GM12865 (cell line): Measurements from ENCODE around the gene WDR72.

Experiments used
- DNase-seq: peaks from one replicate; pipeline ENCODE4 v3.0.0; 2010; ENCODE audit warnings: low read depth
- H3K4me3 ChIP-seq: 2 replicates; pipeline ENCODE4 v1.5.1; 2011; ENCODE audit warnings: mild to moderate bottlenecking, low read depth, low read length, control low read depth
- CTCF ChIP-seq: IDR thresholded peaks from 2 replicates; pipeline ENCODE4 v1.5.1; 2011; ENCODE audit warnings: low read length, control low read depth, low read depth, inconsistent platforms; ENCODE audit not compliant: insufficient read depth; ENCODE audit errors: missing control alignments

WDR72 gene

DNA sequence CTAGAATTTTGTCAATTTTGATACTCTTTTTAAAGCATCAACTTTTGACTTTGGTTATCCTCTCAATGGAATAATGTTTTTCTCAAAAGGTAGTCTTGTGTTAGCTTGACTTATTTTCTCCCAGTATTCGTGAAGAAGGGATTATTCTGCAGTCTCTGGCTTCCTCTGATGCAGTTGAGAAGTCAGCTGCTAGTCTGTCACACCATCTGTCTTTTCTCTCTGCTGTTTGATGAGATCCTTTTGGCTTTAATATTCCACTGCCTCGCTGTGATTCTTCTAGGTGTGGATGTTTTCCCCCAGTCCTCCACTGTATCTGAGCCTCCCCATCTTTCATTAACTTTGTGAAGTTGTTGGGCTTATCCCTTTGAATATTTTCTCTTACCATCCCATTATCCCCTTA lies 141.0 kb downstream of the WDR72 start:
- DNase-seq, result no peak
- no peak for TF ChIP-seq CTCF
- no peak overlapping the region for H3K4me3 ChIP-seq

DNA sequence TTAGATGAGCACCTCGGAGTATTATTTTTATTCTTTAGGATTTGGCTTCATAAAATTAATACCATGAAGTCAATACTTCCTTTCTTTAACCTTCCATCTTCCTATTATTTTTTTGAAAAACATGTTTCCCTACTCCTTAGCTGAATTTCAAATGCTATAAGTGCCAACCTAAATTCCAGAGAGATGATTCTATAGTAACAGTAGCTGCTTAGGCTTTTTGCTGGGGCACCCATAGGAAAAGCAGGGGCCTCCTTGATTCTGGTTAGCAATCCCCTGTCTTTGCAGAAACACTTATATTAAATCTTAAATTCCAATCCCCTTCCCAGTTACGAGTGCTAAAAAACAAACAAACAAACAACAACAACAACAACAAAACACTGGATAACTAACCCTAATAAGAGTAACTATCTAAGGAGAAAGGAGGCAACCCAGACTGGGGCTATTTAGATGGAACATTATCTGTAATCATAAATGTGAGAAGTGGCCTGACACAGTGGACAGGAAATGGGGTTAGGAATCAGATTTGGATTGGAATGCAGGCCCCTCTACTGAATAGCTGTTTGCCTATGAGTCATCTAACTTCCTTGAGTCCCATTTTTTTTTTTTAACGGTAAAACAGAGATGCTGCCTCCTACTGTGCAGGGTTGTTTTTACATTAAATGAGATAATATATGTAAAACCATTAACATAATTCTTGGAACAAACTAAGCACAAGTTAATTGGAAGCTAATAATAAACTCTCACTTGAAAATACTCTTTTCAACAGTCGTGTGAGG lies 148.1 kb downstream of the WDR72 start:
- H3K4me3 ChIP-seq, result no peak overlapping the region
- DNase-seq, result no peak
- TF ChIP-seq CTCF, result no peak

GRCh38 chr15:53591041-53591440 lies 168.4 kb downstream of the WDR72 start:
- no peak for DNase-seq
- no peak overlapping the region for H3K4me3 ChIP-seq
- TF ChIP-seq CTCF, result no peak

GRCh38 chr15:53590380-53590779 lies 169.1 kb downstream of the WDR72 start:
- no peak overlapping the region for H3K4me3 ChIP-seq
- DNase-seq, result no peak
- no peak for TF ChIP-seq CTCF

GRCh38 chr15:53589520-53590057 lies 169.9 kb downstream of the WDR72 start:
- no peak for DNase-seq
- TF ChIP-seq CTCF, result no peak
- no peak overlapping the region for H3K4me3 ChIP-seq

GRCh38 chr15:53588773-53589172 lies 170.7 kb downstream of the WDR72 start:
- DNase-seq, result no peak
- TF ChIP-seq CTCF, result no peak
- H3K4me3 ChIP-seq, result no peak overlapping the region

DNA sequence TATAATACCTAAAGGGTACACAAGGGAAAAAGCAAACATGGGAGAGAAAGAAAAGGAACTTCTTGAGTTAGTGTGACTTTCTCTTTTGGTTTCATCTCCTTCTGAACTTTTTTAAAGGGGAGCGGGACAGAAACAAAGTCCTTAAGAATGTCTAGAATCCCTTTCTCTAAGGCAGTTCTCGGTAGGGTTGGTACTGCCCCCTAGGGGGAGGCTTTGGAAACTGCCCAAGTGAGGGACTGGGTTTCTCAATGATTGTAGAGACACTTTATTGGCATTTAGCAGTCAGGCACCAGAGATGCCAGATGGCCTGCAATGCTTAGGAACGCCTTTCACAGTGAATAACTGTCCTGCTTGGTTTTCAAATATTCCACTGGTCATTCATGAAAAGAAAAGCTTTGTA lies 172.7 kb downstream of the WDR72 start:
- peak; percentile 37 for DNase-seq
- no peak overlapping the region for H3K4me3 ChIP-seq
- TF ChIP-seq CTCF, result peak; percentile 51
